Lower leg skin (tissue), 3 donors: Measurements from ENCODE around the gene RIPPLY2.

Experiments used
- POLR2A ChIP-seq, 2 donors: fragments of 450-650 bp; IDR thresholded peaks; one replicate each; pipeline ENCODE4 v1.6.1; 2016 to 2017; ENCODE audit warnings: antibody characterized with exemption in 2 of 2, mild to moderate bottlenecking in 1 of 2, moderate library complexity in 1 of 2
- TF ChIP-seq, protein P1 (sequence below), 3 donors: fragments of 450-650 bp; IDR thresholded peaks; one replicate each; pipeline ENCODE4 v1.5.1; 2016; ENCODE audit warnings: antibody characterized with exemption in 3 of 3, mild to moderate bottlenecking in 3 of 3, moderate library complexity in 2 of 3

DNA sequence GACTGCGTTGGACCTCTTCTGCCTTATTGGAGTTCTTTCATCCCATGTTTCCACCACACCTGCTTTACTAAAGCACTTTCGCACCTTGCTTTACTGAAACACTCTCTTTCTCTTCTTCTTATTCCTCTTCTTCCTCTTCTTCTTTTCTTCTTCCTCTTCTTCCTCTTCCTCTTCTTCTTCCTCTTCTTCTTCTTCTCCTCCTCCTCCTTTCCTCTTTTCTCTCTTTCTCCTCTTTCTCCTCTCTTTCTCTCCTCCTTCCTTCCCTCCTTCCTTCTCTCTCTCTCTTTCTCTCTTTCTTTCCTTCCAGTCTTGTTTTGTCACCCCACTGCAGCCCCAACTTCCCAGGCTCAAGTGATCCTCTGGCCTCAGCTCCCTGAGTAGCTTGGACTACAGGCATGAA is 4.0 kb upstream of the RIPPLY2 start:
- TF ChIP-seq, protein P1, sequence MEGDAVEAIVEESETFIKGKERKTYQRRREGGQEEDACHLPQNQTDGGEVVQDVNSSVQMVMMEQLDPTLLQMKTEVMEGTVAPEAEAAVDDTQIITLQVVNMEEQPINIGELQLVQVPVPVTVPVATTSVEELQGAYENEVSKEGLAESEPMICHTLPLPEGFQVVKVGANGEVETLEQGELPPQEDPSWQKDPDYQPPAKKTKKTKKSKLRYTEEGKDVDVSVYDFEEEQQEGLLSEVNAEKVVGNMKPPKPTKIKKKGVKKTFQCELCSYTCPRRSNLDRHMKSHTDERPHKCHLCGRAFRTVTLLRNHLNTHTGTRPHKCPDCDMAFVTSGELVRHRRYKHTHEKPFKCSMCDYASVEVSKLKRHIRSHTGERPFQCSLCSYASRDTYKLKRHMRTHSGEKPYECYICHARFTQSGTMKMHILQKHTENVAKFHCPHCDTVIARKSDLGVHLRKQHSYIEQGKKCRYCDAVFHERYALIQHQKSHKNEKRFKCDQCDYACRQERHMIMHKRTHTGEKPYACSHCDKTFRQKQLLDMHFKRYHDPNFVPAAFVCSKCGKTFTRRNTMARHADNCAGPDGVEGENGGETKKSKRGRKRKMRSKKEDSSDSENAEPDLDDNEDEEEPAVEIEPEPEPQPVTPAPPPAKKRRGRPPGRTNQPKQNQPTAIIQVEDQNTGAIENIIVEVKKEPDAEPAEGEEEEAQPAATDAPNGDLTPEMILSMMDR (IDR thresholded peaks at IDR 0.05), result no peak
- TF ChIP-seq POLR2A (IDR thresholded peaks at IDR 0.05), result no peak
